Panc1 (cell line): Measurements from ENCODE around the gene GEMIN4. TPM values are rescaled to one million over a fixed set of nuclear protein-coding genes. Genes with fewer than 3 reads are reported as not detected.
A peak's percentile ranks its signal among the peaks of the same experiment; 100 is the strongest.

Experiments
- ATAC-seq: fragments of 200-7000 bp; cut with Tn5 transposase; 2 replicates; pipeline ENCODE4 v1.9.1; 2020; ENCODE audit warnings: mild to moderate bottlenecking, moderate library complexity
- BruUV-seq: library from RNA; stranded (reverse); fragments of 400-500 nt; replicated peaks from 2 replicates; lab custom pipeline; 2021; lab: Mats Ljungman, UMichigan
- CTCF ChIA-PET: fragments of 300-600 bp; sonication (Branson Sonifier 250); formaldehyde crosslinking; loops from one replicate; lab custom pipeline; 2022; ENCODE audit warnings: antibody characterized with exemption; lab: Charles Lee
- POLR2A ChIA-PET: fragments of 300-600 bp; sonication (Branson Sonifier 250); formaldehyde crosslinking; loops from one replicate; lab custom pipeline; 2022; ENCODE audit warnings: antibody characterized with exemption; lab: Charles Lee
- DNase-seq: peaks from one replicate; pipeline ENCODE4 v3.0.0-alpha.2; 2010; ENCODE audit warnings: low read depth, low spot score
- H3K27ac ChIP-seq: 2 replicates; pipeline ENCODE4 v1.5.1; 2011; ENCODE audit warnings: mild to moderate bottlenecking, low read length, inconsistent platforms
- H3K27me3 ChIP-seq: fragments of 200-500 bp; sonication (Bioruptor generic); 2 replicates; pipeline ENCODE4 v1.6.0; 2014; ENCODE audit warnings: low read length, inconsistent platforms; ENCODE audit not compliant: control insufficient read depth, insufficient read depth
- H3K36me3 ChIP-seq: fragments of 200-500 bp; sonication (Bioruptor generic); 2 replicates; pipeline ENCODE4 v1.5.1; 2014; ENCODE audit warnings: inconsistent platforms, mild to moderate bottlenecking, low read length, moderate library complexity; ENCODE audit not compliant: control insufficient read depth, insufficient read depth
- H3K4me1 ChIP-seq: 2 replicates; pipeline ENCODE4 v1.5.1; 2011; ENCODE audit warnings: inconsistent platforms, mild to moderate bottlenecking, low read length, moderate library complexity; ENCODE audit not compliant: control insufficient read depth, insufficient read depth
- H3K4me3 ChIP-seq, 2 experiments: 2 replicates each; pipeline ENCODE4 v1.5.1; 2011 to 2012; ENCODE audit warnings: low read depth in 2 of 2, low read length in 2 of 2, mild to moderate bottlenecking in 2 of 2, inconsistent platforms in 1 of 2, moderate library complexity in 1 of 2
- H3K9me3 ChIP-seq: fragments of 200-500 bp; sonication (Bioruptor generic); 2 replicates; pipeline ENCODE4 v1.5.1; 2014; ENCODE audit warnings: low read depth, mild to moderate bottlenecking, inconsistent platforms, low read length, moderate library complexity; ENCODE audit not compliant: control insufficient read depth, insufficient read depth
- POLR2AphosphoS5 ChIP-seq: IDR thresholded peaks from 2 replicates; pipeline ENCODE4 v1.6.1; 2012; ENCODE audit warnings: mild to moderate bottlenecking, low read depth, low read length, moderate library complexity
- SIN3A ChIP-seq: IDR thresholded peaks from 2 replicates; pipeline ENCODE4 v1.6.1; 2012; ENCODE audit warnings: low read depth, mild to moderate bottlenecking, low read length, moderate library complexity, borderline replicate concordance; ENCODE audit not compliant: insufficient read depth
- TCF7L2 ChIP-seq: IDR thresholded peaks from 2 replicates; pipeline ENCODE4 v1.6.1; 2011; ENCODE audit warnings: mild to moderate bottlenecking, low read depth, low read length, inconsistent platforms
- in situ Hi-C: cut with HindIII; loops from 2 replicates; pipeline ENCODE4 v1.10.0; 2016; ENCODE audit warnings: low sequenced_read_pairs, low pct_unique_long_range_greater_than_20kb
- intact Hi-C: fragments of 100-400 bp; cut with micrococcal nuclease; formaldehyde crosslinking; loops from one replicate; pipeline ENCODE4 v1.10.0; 2022; ENCODE audit not compliant: unreplicated experiment
- total RNA-seq: library from RNA; stranded (reverse); gene quantifications from one replicate; pipeline ENCODE4 v1.2.1, GENCODE V29; 2021; ENCODE audit not compliant: unreplicated experiment
- TF ChIP-seq, protein P1 (sequence below): fragments of 450-650 bp; IDR thresholded peaks from 2 replicates; pipeline ENCODE4 v1.5.1; 2017; ENCODE audit warnings: mild to moderate bottlenecking
- TF ChIP-seq, protein P2 (sequence below), 2 experiments: IDR thresholded peaks; 2 replicates each; pipeline ENCODE4 v1.6.1; 2011 to 2012; ENCODE audit warnings: low read depth in 2 of 2, control low read depth in 1 of 2, low read length in 1 of 2, mild to moderate bottlenecking in 1 of 2, moderate library complexity in 1 of 2; ENCODE audit not compliant: insufficient read depth in 1 of 2

Gene GEMIN4
- total RNA-seq, 1 experiment from 2014 or later: 34.9 TPM

DNA sequence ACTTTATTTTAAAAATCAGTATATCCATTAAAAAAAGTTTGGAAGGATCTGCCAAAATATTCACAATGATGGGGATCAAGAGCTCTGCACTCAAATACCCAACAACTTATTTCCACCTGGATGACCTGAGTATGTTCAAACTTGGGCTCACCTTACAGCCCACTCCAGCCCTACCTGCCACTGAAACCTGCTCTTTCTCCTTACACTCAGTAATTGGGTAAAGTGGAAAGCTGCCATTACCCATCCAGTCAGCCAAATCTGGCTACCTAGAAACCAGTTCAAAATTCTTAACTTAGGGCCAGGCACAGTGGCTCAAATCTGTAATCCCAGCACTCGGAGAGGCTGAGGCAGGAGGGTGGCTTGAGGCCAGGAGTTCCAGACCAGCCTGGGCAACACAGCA is 47.1 kb downstream of the GEMIN4 start:
- no TSS peak for BruUV-seq
- Histone ChIP-seq H3K27me3 (no peaks in the 10 kb centered on the region), H3K4me1 (no peaks in the 10 kb centered on the region), H3K9me3 (no peaks in the 10 kb centered on the region), H3K36me3 (peaks cover 5% of the 10 kb centered on the region), H3K4me3 (no peak overlapping the region), H3K27ac (no peak overlapping the region)
- intact Hi-C loops: no loop called here
- in situ Hi-C loops: no loop called here
- no peak for DNase-seq
- ChIA-PET POLR2A (interaction anchor here (0.5 to 0.6 kb wide), 2 partner anchors 281 to 306 kb away, joined by 5 to 11 read pairs; no protein-coding TSS in a partner anchor), CTCF (interaction anchor here (0.6 kb wide), 1 partner anchor 275 kb away, joined by 3 read pairs; no protein-coding TSS in a partner anchor)
- no peak for ATAC-seq
- TF ChIP-seq, protein P1, sequence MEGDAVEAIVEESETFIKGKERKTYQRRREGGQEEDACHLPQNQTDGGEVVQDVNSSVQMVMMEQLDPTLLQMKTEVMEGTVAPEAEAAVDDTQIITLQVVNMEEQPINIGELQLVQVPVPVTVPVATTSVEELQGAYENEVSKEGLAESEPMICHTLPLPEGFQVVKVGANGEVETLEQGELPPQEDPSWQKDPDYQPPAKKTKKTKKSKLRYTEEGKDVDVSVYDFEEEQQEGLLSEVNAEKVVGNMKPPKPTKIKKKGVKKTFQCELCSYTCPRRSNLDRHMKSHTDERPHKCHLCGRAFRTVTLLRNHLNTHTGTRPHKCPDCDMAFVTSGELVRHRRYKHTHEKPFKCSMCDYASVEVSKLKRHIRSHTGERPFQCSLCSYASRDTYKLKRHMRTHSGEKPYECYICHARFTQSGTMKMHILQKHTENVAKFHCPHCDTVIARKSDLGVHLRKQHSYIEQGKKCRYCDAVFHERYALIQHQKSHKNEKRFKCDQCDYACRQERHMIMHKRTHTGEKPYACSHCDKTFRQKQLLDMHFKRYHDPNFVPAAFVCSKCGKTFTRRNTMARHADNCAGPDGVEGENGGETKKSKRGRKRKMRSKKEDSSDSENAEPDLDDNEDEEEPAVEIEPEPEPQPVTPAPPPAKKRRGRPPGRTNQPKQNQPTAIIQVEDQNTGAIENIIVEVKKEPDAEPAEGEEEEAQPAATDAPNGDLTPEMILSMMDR: no peak
- TF ChIP-seq TCF7L2 (no peak), SIN3A (no peak), POLR2AphosphoS5 (no peak)
- TF ChIP-seq, protein P2, sequence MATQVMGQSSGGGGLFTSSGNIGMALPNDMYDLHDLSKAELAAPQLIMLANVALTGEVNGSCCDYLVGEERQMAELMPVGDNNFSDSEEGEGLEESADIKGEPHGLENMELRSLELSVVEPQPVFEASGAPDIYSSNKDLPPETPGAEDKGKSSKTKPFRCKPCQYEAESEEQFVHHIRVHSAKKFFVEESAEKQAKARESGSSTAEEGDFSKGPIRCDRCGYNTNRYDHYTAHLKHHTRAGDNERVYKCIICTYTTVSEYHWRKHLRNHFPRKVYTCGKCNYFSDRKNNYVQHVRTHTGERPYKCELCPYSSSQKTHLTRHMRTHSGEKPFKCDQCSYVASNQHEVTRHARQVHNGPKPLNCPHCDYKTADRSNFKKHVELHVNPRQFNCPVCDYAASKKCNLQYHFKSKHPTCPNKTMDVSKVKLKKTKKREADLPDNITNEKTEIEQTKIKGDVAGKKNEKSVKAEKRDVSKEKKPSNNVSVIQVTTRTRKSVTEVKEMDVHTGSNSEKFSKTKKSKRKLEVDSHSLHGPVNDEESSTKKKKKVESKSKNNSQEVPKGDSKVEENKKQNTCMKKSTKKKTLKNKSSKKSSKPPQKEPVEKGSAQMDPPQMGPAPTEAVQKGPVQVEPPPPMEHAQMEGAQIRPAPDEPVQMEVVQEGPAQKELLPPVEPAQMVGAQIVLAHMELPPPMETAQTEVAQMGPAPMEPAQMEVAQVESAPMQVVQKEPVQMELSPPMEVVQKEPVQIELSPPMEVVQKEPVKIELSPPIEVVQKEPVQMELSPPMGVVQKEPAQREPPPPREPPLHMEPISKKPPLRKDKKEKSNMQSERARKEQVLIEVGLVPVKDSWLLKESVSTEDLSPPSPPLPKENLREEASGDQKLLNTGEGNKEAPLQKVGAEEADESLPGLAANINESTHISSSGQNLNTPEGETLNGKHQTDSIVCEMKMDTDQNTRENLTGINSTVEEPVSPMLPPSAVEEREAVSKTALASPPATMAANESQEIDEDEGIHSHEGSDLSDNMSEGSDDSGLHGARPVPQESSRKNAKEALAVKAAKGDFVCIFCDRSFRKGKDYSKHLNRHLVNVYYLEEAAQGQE (IDR thresholded peaks at IDR 0.05; ENCODE audit: insufficient read depth in 1 of 2, low read depth in 2 of 2, low read length in 1 of 2): no peak

DNA sequence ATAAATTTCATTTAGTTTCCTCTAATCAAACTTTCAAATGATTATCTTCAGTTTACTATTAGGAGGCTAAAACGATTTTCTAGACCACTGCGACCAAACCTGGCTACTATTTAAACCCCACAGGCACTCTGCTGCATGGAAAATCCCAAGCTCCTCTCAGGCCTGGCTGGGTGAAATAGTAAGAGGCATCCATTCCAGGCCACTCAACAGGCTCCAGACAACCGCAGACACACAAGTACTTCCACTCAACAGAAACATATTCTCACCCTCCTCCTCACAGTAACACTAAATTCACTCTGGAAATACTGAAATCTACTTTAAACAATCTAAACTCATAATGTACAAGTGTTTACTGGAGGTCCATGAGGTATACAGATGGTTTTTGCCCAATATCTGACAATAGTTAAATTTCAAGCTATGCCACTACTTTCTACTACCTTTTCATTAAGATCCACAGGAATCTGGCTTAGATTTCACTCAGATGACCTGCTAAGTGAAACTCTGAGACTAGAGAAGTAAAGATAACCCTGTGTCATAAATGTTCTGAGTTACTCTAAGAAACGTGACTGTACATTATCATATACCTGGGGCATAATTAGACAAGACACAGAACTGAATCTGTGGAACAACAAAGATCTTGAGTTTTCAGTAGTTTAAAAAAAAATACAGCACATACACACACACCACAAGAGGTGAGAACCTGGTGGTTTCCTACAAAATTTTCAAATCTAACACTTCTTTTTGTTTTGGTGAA is 47.8 kb downstream of the GEMIN4 start:
- POLR2A ChIA-PET: interaction anchor here (0.6 kb wide), 1 partner anchor 280 kb away, joined by 11 read pairs; no protein-coding TSS in a partner anchor
- ATAC-seq (no peak), DNase-seq (no peak)
- intact Hi-C loops (no loop called here), in situ Hi-C loops (no loop called here)
- TF ChIP-seq SIN3A (no peak), POLR2AphosphoS5 (no peak), TCF7L2 (no peak)
- TF ChIP-seq, protein P1: no peak
- TF ChIP-seq, protein P2 (IDR thresholded peaks at IDR 0.05; ENCODE audit: insufficient read depth in 1 of 2, low read depth in 2 of 2, low read length in 1 of 2): no peak
- Histone ChIP-seq H3K27me3 (no peaks in the 10 kb centered on the region), H3K9me3 (no peaks in the 10 kb centered on the region), H3K36me3 (peaks cover 2% of the 10 kb centered on the region), H3K4me1 (no peaks in the 10 kb centered on the region), H3K4me3 (no peak overlapping the region), H3K27ac (no peak overlapping the region)
- CTCF ChIA-PET: no interaction called here
- BruUV-seq: TSS peak; percentile 17
